NB4 (cell line): ENCODE results near the gene C17orf113.

ENCODE experiments used
- CTCF ChIP-seq: IDR thresholded peaks from one replicate; pipeline ENCODE4 v1.5.1; 2012; ENCODE audit warnings: low read depth, low read length
- MAX ChIP-seq: IDR thresholded peaks from 2 replicates; pipeline ENCODE4 v1.6.1; 2011; ENCODE audit warnings: low read depth, low read length
- POLR2A ChIP-seq: IDR thresholded peaks from 2 replicates; pipeline ENCODE4 v1.6.1; 2011; ENCODE audit warnings: mild to moderate bottlenecking; ENCODE audit not compliant: insufficient read length; ENCODE audit errors: extremely low read depth

- TF ChIP-seq CTCF (no peak), POLR2A (no peak), MAX (no peak)
These were observed 16.3 kb downstream of the C17orf113 start for GRCh38 chr17:42034059-42034458.
